Stomach (tissue), 9 donors: ENCODE measurements around the gene EEA1. TPM values are rescaled to one million over a fixed set of nuclear protein-coding genes. Genes with fewer than 3 reads are reported as not detected.
"Not testable (repeated sequence)": the region's sequence is repeated elsewhere in the genome, so short reads cannot be mapped to it uniquely, and the experiment has no call there.

Experiments used
- DNase-seq, 2 donors: peaks; one replicate each; pipeline versions ENCODE4 v3.0.0 to v3.0.0-alpha.2; 2013 to 2019
- H3K27ac ChIP-seq, 5 donors: fragments of 200-600 bp in 4 of 5; sonication (generic) in 4 of 5; one replicate each; pipeline ENCODE4 v1.5.1; 2013 to 2019; ENCODE audit warnings: mild to moderate bottlenecking in 1 of 5, moderate library complexity in 1 of 5
- H3K27me3 ChIP-seq, 3 donors: fragments of 200-600 bp; sonication (generic); one replicate each; pipeline ENCODE4 v1.5.1; 2017 to 2019; ENCODE audit warnings: mixed run types in 1 of 3
- H3K36me3 ChIP-seq, 4 donors: fragments of 200-600 bp; sonication (generic); 1 replicate in 3 of 4; 2 replicates in 1 of 4; pipeline ENCODE4 v1.5.1; 2016 to 2019
- H3K4me1 ChIP-seq, 4 donors: fragments of 200-600 bp; sonication (generic); one replicate each; pipeline ENCODE4 v1.5.1; 2016 to 2019
- H3K4me3 ChIP-seq, 4 donors: fragments of 200-600 bp; sonication (generic) in 3 of 4; one replicate each; pipeline ENCODE4 v1.5.1; 2016 to 2019; ENCODE audit warnings: mild to moderate bottlenecking in 1 of 4
- H3K9me3 ChIP-seq, 4 donors: fragments of 200-600 bp; sonication (generic); one replicate each; pipeline ENCODE4 v1.5.1; 2016 to 2019
- CTCF ChIP-seq, 7 experiments: fragments of 450-650 bp in 4 of 7; fragments of 200-600 bp in 3 of 7; sonication (generic) in 3 of 7; IDR thresholded peaks; one replicate each; pipeline ENCODE4 v1.5.1; 2016 to 2019; ENCODE audit warnings: antibody characterized with exemption in 7 of 7, control low read depth in 2 of 7, mild to moderate bottlenecking in 1 of 7
- EP300 ChIP-seq: sonication (generic); formaldehyde crosslinking; IDR thresholded peaks from one replicate; pipeline ENCODE4 v1.6.1; 2017; ENCODE audit warnings: antibody characterized with exemption
- POLR2A ChIP-seq, 4 donors: fragments of 450-650 bp; IDR thresholded peaks; one replicate each; pipeline ENCODE4 v1.6.1; 2016; ENCODE audit warnings: antibody characterized with exemption in 4 of 4, control low read depth in 2 of 4, mild to moderate bottlenecking in 1 of 4, moderate library complexity in 1 of 4
- POLR2AphosphoS5 ChIP-seq, 3 donors: sonication (generic); formaldehyde crosslinking; IDR thresholded peaks; one replicate each; pipeline ENCODE4 v1.6.1; 2016; ENCODE audit warnings: antibody characterized with exemption in 3 of 3
- WGBS, 5 donors: extraction: QIAGEN DNeasy Blood & Tissue Kit in 3 of 5; methylation state at CpG; one replicate each; pipeline versions ENCODE4 v1.1.5 to v1.1.7; 2013 to 2018; 5-methylcytosine and 5-hydroxymethylcytosine counted together
- intact Hi-C: fragments of 100-400 bp; cut with DNase I; formaldehyde crosslinking; loops from one replicate; pipeline ENCODE4 v1.15.1; 2023; ENCODE audit warnings: low total_unique reads
- polyA plus RNA-seq, 3 donors: library from polyadenylated mRNA; stranded (reverse); fragments of 200-250 nt; gene quantifications; one replicate each; pipeline ENCODE4 v1.2.3, GENCODE V29; 2013
- total RNA-seq, 5 donors: library from RNA; depleted of rRNA; stranded (reverse); fragments of >200 nt; gene quantifications; one replicate each; pipeline versions ENCODE4 v1.1.0 to v1.2.3, GENCODE V29; 2014 to 2016
- donor health status: healthy with polysubstance abuse.
- donor health status: Bipolar disorder and iron deficiency.
- donor health status: healthy.

The EEA1 gene
- total and polyA plus RNA-seq, 8 donors = 2.0 to 24.2 (median 10.8) TPM

- WGBS, 5 donors = 68 to 85% (median 78%) methylated on average over 5 of the region's 5 CpGs
- no peak overlapping the region for H3K27ac ChIP-seq
- no peaks in the 10 kb centered on the region for H3K36me3 ChIP-seq
- H3K27me3 ChIP-seq = no peaks in the 10 kb centered on the region
- H3K4me1 ChIP-seq = no peaks in the 10 kb centered on the region
- DNase-seq = no peak
- no peak overlapping the region for H3K4me3 ChIP-seq
- no peaks in the 10 kb centered on the region for H3K9me3 ChIP-seq
- intact Hi-C loops = no loop called here
- TF ChIP-seq POLR2AphosphoS5 (IDR thresholded peaks at IDR 0.05) (no peak), POLR2A (IDR thresholded peaks at IDR 0.05) (no peak), CTCF (IDR thresholded peaks at IDR 0.05) (no peak), EP300 (no peak)
Measured at GRCh38 chr12:92757597-92758121, 171.4 kb downstream of the EEA1 start.

- Histone ChIP-seq H3K27ac (no peak overlapping the region), H3K27me3 (no peaks in the 10 kb centered on the region), H3K9me3 (no peaks in the 10 kb centered on the region), H3K4me3 (no peak overlapping the region), H3K4me1 (no peaks in the 10 kb centered on the region), H3K36me3 (no peaks in the 10 kb centered on the region)
- DNase-seq = no peak
- intact Hi-C loops = no loop called here
- TF ChIP-seq POLR2AphosphoS5 (IDR thresholded peaks at IDR 0.05) = no peak
- no peak for TF ChIP-seq EP300
- TF ChIP-seq POLR2A (IDR thresholded peaks at IDR 0.05) = no peak
- TF ChIP-seq CTCF (IDR thresholded peaks at IDR 0.05) = no peak
- WGBS, 5 donors = 66 to 79% (median 75%) methylated on average over 3 of the region's 3 CpGs
Measured at GRCh38 chr12:92756898-92757596, 172.0 kb downstream of the EEA1 start.

- TF ChIP-seq POLR2A (IDR thresholded peaks at IDR 0.05) = no peak
- no peak for TF ChIP-seq EP300
- no peak for TF ChIP-seq POLR2AphosphoS5 (IDR thresholded peaks at IDR 0.05)
- no peak for TF ChIP-seq CTCF (IDR thresholded peaks at IDR 0.05)
- no peaks in the 10 kb centered on the region for H3K9me3 ChIP-seq
- H3K27me3 ChIP-seq = no peaks in the 10 kb centered on the region
- intact Hi-C loops = no loop called here
- 68 to 80% (median 80%) methylated on average over 10 of the region's 10 CpGs for WGBS, 5 donors
- H3K4me3 ChIP-seq = no peak overlapping the region
- peak overlapping the region in 1 of 5 donors; percentile 42 for H3K27ac ChIP-seq
- no peaks in the 10 kb centered on the region for H3K4me1 ChIP-seq
- peak in 1 of 2 donors; percentile 34 for DNase-seq
- H3K36me3 ChIP-seq = no peaks in the 10 kb centered on the region
Measured at GRCh38 chr12:92753976-92754885, 174.9 kb downstream of the EEA1 start.

- H3K9me3 ChIP-seq, intact Hi-C loops, H3K4me3 ChIP-seq, H3K27me3 ChIP-seq, H3K4me1 ChIP-seq, H3K27ac ChIP-seq, H3K36me3 ChIP-seq, DNase-seq: not testable (repeated sequence)
Measured at GRCh38 chr12:92749691-92750090, 179.4 kb downstream of the EEA1 start.
